SU-DHL-6 (cell line): Measurements from ENCODE around the gene SINHCAF.

Experiments used
- H2AFZ ChIP-seq: fragments of 200-600 bp; sonication (generic); 2 replicates; pipeline ENCODE4 v1.6.1; 2014; ENCODE audit warnings: low read depth, mild to moderate bottlenecking, moderate library complexity, mixed read lengths, antibody characterized with exemption, low read length; ENCODE audit not compliant: severe bottlenecking
- H3F3A ChIP-seq: fragments of 200-600 bp; shearing (Covaris generic); 2 replicates; pipeline ENCODE4 v1.6.0; 2016; ENCODE audit warnings: antibody characterized with exemption, mild to moderate bottlenecking; ENCODE audit not compliant: insufficient read depth
- H3K27ac ChIP-seq: fragments of 200-600 bp; sonication (generic); 2 replicates; pipeline ENCODE4 v1.5.1; 2016; ENCODE audit warnings: low read depth, mild to moderate bottlenecking, low read length, moderate library complexity, mixed read lengths
- H3K27me3 ChIP-seq: fragments of 200-600 bp; sonication (generic), shearing (Covaris generic); 2 replicates; pipeline ENCODE4 v1.6.0; 2014; ENCODE audit warnings: mild to moderate bottlenecking, low read length
- H3K36me3 ChIP-seq: fragments of 200-600 bp; sonication (generic); 2 replicates; pipeline ENCODE4 v1.6.1; 2014; ENCODE audit warnings: mild to moderate bottlenecking, low read length, mixed read lengths
- H3K4me2 ChIP-seq: fragments of 300-600, 200-600 bp; shearing (Covaris generic), sonication (generic); 2 replicates; pipeline ENCODE4 v1.6.0; 2014; ENCODE audit warnings: low read length, low read depth, mild to moderate bottlenecking; ENCODE audit not compliant: poor library complexity, severe bottlenecking
- H3K4me3 ChIP-seq: fragments of 200-600 bp; sonication (generic); 2 replicates; pipeline ENCODE4 v1.5.1; 2014; ENCODE audit warnings: antibody characterized with exemption, low read length, mild to moderate bottlenecking, mixed read lengths; ENCODE audit not compliant: insufficient read depth, poor library complexity, severe bottlenecking
- H3K79me2 ChIP-seq: fragments of 200-600 bp; sonication (generic); 2 replicates; pipeline ENCODE4 v1.6.1; 2014; ENCODE audit warnings: mild to moderate bottlenecking, low read length, moderate library complexity; ENCODE audit not compliant: insufficient read depth
- H3K9ac ChIP-seq: fragments of 200-600 bp; sonication (generic); 2 replicates; pipeline ENCODE4 v1.7.0; 2014; ENCODE audit warnings: mild to moderate bottlenecking, low read length
- H3K9me2 ChIP-seq: fragments of 200-600 bp; sonication (generic); replicated peaks from 2 replicates; pipeline ENCODE4 v1.6.1; 2014; ENCODE audit warnings: low read length; ENCODE audit not compliant: insufficient read depth
- H3K9me3 ChIP-seq: fragments of 200-600 bp; sonication (generic); 2 replicates; pipeline ENCODE4 v1.6.1; 2014; ENCODE audit warnings: low read length, mixed read lengths; ENCODE audit not compliant: insufficient read depth
- H4K20me1 ChIP-seq: fragments of 200-600 bp; sonication (generic); 2 replicates; pipeline ENCODE4 v1.6.1; 2014; ENCODE audit warnings: low read depth, mild to moderate bottlenecking, antibody characterized with exemption, low read length, moderate library complexity, mixed read lengths
- EZH2phosphoT487 ChIP-seq: fragments of 200-600 bp; sonication (generic), shearing (Covaris generic); conservative IDR thresholded peaks from 2 replicates; pipeline ENCODE4 v1.6.1; 2018; ENCODE audit warnings: mild to moderate bottlenecking, antibody characterized with exemption, low read length, moderate library complexity, mixed read lengths
- TF ChIP-seq, protein P1 (sequence below): fragments of 200-600 bp; sonication (generic); IDR thresholded peaks from one replicate; pipeline ENCODE4 v1.5.1; 2017; ENCODE audit warnings: antibody characterized with exemption, mild to moderate bottlenecking, low read length, moderate library complexity; ENCODE audit not compliant: insufficient read depth, poor library complexity, severe bottlenecking

The SINHCAF gene

DNA sequence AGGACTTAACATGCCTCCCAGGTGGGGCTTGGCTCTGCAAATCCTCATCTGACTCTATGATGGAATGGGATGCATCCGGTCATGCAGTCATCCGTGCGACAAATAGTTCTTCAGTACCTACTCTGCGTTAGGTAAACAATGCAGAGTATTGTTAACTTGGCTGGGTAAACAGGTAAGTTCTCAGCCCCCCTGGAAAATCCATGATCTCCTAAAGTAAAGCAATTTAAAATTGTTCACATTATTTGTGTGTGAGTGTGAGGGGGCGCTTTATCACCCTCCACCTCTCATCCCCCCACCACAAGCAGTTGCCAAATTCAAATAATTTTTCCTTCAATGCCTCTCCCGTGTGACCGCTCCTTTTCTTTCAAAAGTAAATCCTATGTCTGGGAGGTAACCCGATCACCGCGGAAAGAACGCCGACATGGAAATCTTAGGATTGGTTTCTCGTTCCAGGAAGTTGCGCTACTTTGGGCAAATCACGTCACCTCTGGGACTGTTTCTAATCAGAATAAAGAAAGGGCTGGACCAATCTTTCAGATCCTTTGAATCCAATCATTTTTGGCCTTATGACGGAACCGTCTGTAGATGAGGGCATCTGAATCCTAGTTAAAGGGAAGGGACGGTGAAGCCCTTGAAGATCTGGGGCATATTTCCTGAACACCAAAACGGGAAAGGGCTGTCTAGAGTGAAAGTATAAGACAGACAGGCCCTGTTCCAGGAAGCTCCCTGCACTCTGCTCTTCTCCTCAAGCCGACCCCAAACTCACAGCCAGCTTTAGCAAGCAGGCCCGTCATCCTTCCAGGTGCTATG lies 44.0 kb upstream of the SINHCAF start:
- H3K9me3 ChIP-seq, result no peaks in the 10 kb centered on the region
- H3K27ac ChIP-seq, result no peak overlapping the region
- H3K4me3 ChIP-seq, result no peak overlapping the region
- H3K9me2 ChIP-seq, result no peaks in the 10 kb centered on the region
- H3F3A ChIP-seq, result no peaks in the 10 kb centered on the region
- H3K4me2 ChIP-seq, result no peak overlapping the region
- no peak overlapping the region for H2AFZ ChIP-seq
- no peaks in the 10 kb centered on the region for H3K27me3 ChIP-seq
- no peaks in the 10 kb centered on the region for H4K20me1 ChIP-seq
- no peaks in the 10 kb centered on the region for H3K36me3 ChIP-seq
- H3K9ac ChIP-seq, result no peak overlapping the region
- no peak for TF ChIP-seq EZH2phosphoT487
- TF ChIP-seq, protein P1, sequence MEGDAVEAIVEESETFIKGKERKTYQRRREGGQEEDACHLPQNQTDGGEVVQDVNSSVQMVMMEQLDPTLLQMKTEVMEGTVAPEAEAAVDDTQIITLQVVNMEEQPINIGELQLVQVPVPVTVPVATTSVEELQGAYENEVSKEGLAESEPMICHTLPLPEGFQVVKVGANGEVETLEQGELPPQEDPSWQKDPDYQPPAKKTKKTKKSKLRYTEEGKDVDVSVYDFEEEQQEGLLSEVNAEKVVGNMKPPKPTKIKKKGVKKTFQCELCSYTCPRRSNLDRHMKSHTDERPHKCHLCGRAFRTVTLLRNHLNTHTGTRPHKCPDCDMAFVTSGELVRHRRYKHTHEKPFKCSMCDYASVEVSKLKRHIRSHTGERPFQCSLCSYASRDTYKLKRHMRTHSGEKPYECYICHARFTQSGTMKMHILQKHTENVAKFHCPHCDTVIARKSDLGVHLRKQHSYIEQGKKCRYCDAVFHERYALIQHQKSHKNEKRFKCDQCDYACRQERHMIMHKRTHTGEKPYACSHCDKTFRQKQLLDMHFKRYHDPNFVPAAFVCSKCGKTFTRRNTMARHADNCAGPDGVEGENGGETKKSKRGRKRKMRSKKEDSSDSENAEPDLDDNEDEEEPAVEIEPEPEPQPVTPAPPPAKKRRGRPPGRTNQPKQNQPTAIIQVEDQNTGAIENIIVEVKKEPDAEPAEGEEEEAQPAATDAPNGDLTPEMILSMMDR, result no peak
- no peaks in the 10 kb centered on the region for H3K79me2 ChIP-seq

DNA sequence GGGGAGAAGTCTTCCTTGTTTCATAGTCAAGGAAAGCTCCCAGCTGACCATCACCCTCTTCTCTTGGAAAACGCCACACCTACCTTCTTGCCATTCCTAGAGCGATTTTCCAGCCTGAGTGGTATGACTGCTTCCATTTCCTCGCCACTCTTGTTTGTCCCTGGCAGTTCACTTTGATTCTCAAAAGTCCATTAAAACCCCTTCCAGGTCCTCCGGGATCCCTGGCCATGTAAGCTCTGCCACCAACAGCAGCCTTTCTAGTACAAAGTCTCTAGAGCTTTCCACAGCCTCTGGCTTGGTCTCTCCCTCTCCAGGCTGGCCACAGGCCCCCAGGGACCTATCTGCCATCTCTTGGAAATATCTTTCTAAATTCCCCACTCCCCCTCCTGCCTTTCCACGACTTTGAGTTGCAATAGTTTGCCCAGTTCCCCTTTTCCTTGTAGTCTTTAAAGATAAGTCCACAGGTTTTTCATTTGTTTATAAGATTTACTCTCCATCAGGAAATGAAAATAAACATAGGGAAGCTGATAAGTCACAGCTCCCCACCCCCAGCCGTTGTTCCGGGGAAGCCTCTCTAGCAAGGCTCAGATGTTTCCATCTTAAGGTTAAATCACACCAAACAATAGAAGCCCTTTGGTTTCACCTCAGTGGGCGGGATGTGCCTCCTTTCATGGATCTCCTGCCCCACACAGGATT lies 42.9 kb upstream of the SINHCAF start:
- no peaks in the 10 kb centered on the region for H3K27me3 ChIP-seq
- H4K20me1 ChIP-seq, result no peaks in the 10 kb centered on the region
- no peaks in the 10 kb centered on the region for H3F3A ChIP-seq
- no peaks in the 10 kb centered on the region for H3K36me3 ChIP-seq
- no peak overlapping the region for H3K4me2 ChIP-seq
- H3K9me3 ChIP-seq, result no peaks in the 10 kb centered on the region
- H3K9me2 ChIP-seq, result no peaks in the 10 kb centered on the region
- H3K79me2 ChIP-seq, result no peaks in the 10 kb centered on the region
- TF ChIP-seq EZH2phosphoT487, result no peak
- TF ChIP-seq, protein P1, result no peak
- H3K27ac ChIP-seq, result no peak overlapping the region
- no peak overlapping the region for H3K9ac ChIP-seq
- H2AFZ ChIP-seq, result no peak overlapping the region
- H3K4me3 ChIP-seq, result no peak overlapping the region

DNA sequence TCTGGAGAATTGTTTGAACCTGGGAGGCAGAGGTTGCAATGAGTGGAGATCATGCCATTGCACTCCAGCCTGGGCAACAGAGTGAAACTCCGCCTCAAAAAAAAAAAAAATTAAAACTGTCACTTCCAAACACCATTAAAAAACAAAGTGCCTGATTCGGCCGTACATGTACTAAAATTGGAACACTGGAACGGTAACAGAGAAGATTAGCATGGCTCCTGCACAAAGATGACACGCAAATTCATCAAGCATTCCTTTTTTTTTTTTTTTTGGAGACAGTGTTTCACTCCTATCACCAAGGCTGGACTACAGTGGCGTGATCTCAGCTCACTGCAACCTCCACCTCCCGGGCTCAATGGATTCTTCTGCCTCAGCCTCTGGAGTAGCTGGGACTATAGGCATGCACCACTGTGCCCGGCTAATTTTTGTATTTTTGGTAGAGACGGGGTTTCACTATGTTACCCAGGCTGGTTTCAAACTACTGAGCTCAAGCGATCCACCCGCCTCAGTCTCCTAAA lies 40.2 kb upstream of the SINHCAF start:
- TF ChIP-seq, protein P1, result no peak
- no peak for TF ChIP-seq EZH2phosphoT487
- no peak overlapping the region for H3K9ac ChIP-seq
- H3K9me3 ChIP-seq, result no peaks in the 10 kb centered on the region
- H3K27ac ChIP-seq, result no peak overlapping the region
- no peak overlapping the region for H3K4me3 ChIP-seq
- no peaks in the 10 kb centered on the region for H3K79me2 ChIP-seq
- H3K9me2 ChIP-seq, result no peaks in the 10 kb centered on the region
- no peaks in the 10 kb centered on the region for H3K27me3 ChIP-seq
- H3K4me2 ChIP-seq, result no peak overlapping the region
- H4K20me1 ChIP-seq, result no peaks in the 10 kb centered on the region
- H3F3A ChIP-seq, result no peaks in the 10 kb centered on the region
- H2AFZ ChIP-seq, result no peak overlapping the region
- no peaks in the 10 kb centered on the region for H3K36me3 ChIP-seq
